Astrocyte of the cerebellum (primary cell): Measurements from ENCODE around the gene ZFX.

Experiments used
- DNase-seq: peaks from one replicate; pipeline ENCODE4 v3.0.0-alpha.2; 2011; ENCODE audit warnings: low read depth
- H3K4me3 ChIP-seq: 2 replicates; pipeline ENCODE4 v1.5.1; 2011; ENCODE audit warnings: mild to moderate bottlenecking, low read depth, low read length, moderate library complexity
- in situ Hi-C: cut with HindIII; loops from 2 replicates; pipeline ENCODE4 v1.10.0; 2017; ENCODE audit warnings: low sequenced_read_pairs
- TF ChIP-seq, protein P1 (sequence below): IDR thresholded peaks from 2 replicates; pipeline ENCODE4 v1.5.1; 2012; ENCODE audit warnings: low read length, low read depth, moderate library complexity, mild to moderate bottlenecking; ENCODE audit errors: missing control alignments

Gene ZFX

GRCh38 chrX:24226176-24226575, 76.6 kb downstream of the ZFX start:
- TF ChIP-seq, protein P1, sequence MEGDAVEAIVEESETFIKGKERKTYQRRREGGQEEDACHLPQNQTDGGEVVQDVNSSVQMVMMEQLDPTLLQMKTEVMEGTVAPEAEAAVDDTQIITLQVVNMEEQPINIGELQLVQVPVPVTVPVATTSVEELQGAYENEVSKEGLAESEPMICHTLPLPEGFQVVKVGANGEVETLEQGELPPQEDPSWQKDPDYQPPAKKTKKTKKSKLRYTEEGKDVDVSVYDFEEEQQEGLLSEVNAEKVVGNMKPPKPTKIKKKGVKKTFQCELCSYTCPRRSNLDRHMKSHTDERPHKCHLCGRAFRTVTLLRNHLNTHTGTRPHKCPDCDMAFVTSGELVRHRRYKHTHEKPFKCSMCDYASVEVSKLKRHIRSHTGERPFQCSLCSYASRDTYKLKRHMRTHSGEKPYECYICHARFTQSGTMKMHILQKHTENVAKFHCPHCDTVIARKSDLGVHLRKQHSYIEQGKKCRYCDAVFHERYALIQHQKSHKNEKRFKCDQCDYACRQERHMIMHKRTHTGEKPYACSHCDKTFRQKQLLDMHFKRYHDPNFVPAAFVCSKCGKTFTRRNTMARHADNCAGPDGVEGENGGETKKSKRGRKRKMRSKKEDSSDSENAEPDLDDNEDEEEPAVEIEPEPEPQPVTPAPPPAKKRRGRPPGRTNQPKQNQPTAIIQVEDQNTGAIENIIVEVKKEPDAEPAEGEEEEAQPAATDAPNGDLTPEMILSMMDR: no peak
- in situ Hi-C loops: no loop called here
- no peak for DNase-seq
- no peak overlapping the region for H3K4me3 ChIP-seq

GRCh38 chrX:24228596-24228995, 79.1 kb downstream of the ZFX start:
- no peak for DNase-seq
- TF ChIP-seq, protein P1: no peak
- in situ Hi-C loops: no loop called here
- no peak overlapping the region for H3K4me3 ChIP-seq

DNA sequence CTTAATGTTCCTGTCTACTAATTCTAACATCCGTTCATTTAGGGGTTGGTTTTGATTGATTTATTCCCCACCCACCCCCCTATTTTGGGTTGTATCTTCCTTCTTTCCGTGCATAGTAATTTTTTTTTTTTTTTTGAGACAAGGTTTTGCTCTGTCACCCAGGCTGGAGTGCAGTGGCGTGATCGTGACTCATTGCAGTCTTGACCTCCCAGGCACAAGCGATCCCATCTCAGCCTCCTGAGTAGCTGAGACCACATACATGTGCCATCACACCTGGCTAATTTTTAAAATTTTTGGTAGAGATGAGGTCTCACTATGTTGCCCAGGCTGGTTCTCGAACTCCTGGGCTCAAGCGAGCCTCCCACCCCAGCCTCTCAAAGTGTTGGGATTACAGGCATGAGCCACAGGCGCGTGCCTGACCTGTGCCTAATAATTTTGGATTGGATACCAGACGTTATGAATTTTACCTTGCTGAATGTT, 79.9 kb downstream of the ZFX start:
- no peak for DNase-seq
- in situ Hi-C loops: no loop called here

GRCh38 chrX:24229976-24230375, 80.4 kb downstream of the ZFX start:
- in situ Hi-C loops: no loop called here
- TF ChIP-seq, protein P1: no peak
- no peak for DNase-seq
- H3K4me3 ChIP-seq: no peak overlapping the region

More for the DNA sequence above, 79.9 kb downstream of the ZFX start:
- no peak overlapping the region for H3K4me3 ChIP-seq
- TF ChIP-seq, protein P1: no peak

DNA sequence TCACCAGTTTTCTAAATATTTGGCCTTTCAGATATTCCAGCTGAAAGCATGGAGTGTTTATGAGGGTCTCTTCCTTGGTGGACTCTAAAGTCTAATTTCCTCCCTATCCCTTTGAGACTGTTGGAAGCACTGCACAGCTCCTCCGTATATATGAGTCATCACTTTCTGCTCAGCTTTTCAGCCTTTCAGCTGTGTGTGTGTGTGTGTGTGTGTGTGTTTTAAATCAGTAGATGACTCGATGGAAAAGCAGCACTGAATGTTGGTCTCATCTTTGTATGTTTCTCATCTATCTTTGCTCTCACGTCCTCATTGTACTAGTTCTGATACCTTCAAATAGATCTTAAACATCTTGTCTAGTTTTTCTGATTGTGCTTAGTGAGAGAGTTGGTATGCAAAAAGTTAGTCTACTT, 81.6 kb downstream of the ZFX start:
- DNase-seq: no peak
- no peak overlapping the region for H3K4me3 ChIP-seq
- TF ChIP-seq, protein P1: no peak
- in situ Hi-C loops: no loop called here

GRCh38 chrX:24231641-24232179, 82.2 kb downstream of the ZFX start:
- DNase-seq: no peak
- TF ChIP-seq, protein P1: no peak
- H3K4me3 ChIP-seq: no peak overlapping the region
- in situ Hi-C loops: no loop called here

DNA sequence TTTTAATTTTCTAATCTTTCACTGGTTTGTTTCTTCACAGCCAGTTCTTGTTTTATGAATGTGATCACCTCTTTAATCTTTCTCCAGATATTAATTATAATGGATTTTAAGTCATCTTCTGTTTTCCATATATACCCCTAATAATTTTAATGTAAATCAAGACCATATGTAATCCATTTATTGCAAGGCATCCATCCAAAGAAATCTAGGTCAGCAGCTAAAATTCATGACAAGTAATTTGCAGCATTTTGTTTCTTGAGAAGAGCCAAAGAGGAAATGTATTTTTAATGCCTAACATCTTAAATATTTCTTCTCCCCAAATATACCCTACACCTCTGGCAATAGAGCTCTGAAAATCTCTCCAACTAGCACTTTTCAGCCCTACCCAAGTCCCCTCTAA, 83.3 kb downstream of the ZFX start:
- TF ChIP-seq, protein P1: no peak
- no peak overlapping the region for H3K4me3 ChIP-seq
- in situ Hi-C loops: no loop called here
- no peak for DNase-seq
